Urothelium cell line (cell line): Measurements from ENCODE around the gene YJEFN3.

ENCODE experiments used
- DNase-seq: peaks from one replicate; pipeline ENCODE4 v3.0.0; 2011; ENCODE audit warnings: low spot score, mixed read lengths
- FAIRE-seq: peaks from 2 replicates; lab custom pipeline; 2011; peaks lifted over from hg19 to GRCh38; lab: Jason Lieb, UNC

Gene YJEFN3

GRCh38 chr19:19528721-19529490 is at the start of gene YJEFN3:
Gene YJEFN3, plus strand, starts transcription at chr19:19528911. Its CDS starts 22 bp downstream, at chr19:19528933.
- no peak for FAIRE-seq
- no peak for DNase-seq

GRCh38 chr19:19480688-19481087 is 48.0 kb upstream of the YJEFN3 start:
- FAIRE-seq (no peak), DNase-seq (no peak)

GRCh38 chr19:19482809-19483596 is 45.7 kb upstream of the YJEFN3 start:
- no peak for FAIRE-seq
- DNase-seq: no peak

GRCh38 chr19:19485161-19485997 is 43.3 kb upstream of the YJEFN3 start:
- no peak for DNase-seq
- no peak for FAIRE-seq

GRCh38 chr19:19485998-19486290 is 42.8 kb upstream of the YJEFN3 start:
- DNase-seq (no peak), FAIRE-seq (no peak)

- no peak for DNase-seq
- no peak for FAIRE-seq
Observed at GRCh38 chr19:19486343-19487076, 42.2 kb upstream of the YJEFN3 start.

- FAIRE-seq (no peak), DNase-seq (no peak)
Observed at GRCh38 chr19:19487077-19487949, 41.4 kb upstream of the YJEFN3 start.

GRCh38 chr19:19487950-19488874 is 40.5 kb upstream of the YJEFN3 start:
- DNase-seq (no peak), FAIRE-seq (no peak)

- DNase-seq: peak; percentile 70
- FAIRE-seq: no peak
Observed at GRCh38 chr19:19488875-19489690, 39.6 kb upstream of the YJEFN3 start.

- FAIRE-seq (no peak), DNase-seq (no peak)
Observed at GRCh38 chr19:19489804-19490204, 38.9 kb upstream of the YJEFN3 start.

- DNase-seq (peak; percentile 68), FAIRE-seq (no peak)
Observed at GRCh38 chr19:19490214-19490968, 38.3 kb upstream of the YJEFN3 start.

- no peak for DNase-seq
- FAIRE-seq: no peak
Observed at GRCh38 chr19:19491321-19492025, 37.2 kb upstream of the YJEFN3 start.

- FAIRE-seq: no peak
- DNase-seq: no peak
Observed at GRCh38 chr19:19492026-19492610, 36.6 kb upstream of the YJEFN3 start.

GRCh38 chr19:19493841-19494546 is 34.7 kb upstream of the YJEFN3 start:
- no peak for DNase-seq
- no peak for FAIRE-seq
